Erythroblast (primary cell): ENCODE measurements around the gene APOE.

Source experiments
- GATA1 ChIP-seq: IDR thresholded peaks from 2 replicates; pipeline ENCODE4 v1.6.1; 2011; ENCODE audit warnings: low read depth, mild to moderate bottlenecking, control low read depth, low read length, moderate library complexity
- POLR2A ChIP-seq: IDR thresholded peaks from 2 replicates; pipeline ENCODE4 v1.6.1; 2011; ENCODE audit warnings: mild to moderate bottlenecking, low read length

DNA sequence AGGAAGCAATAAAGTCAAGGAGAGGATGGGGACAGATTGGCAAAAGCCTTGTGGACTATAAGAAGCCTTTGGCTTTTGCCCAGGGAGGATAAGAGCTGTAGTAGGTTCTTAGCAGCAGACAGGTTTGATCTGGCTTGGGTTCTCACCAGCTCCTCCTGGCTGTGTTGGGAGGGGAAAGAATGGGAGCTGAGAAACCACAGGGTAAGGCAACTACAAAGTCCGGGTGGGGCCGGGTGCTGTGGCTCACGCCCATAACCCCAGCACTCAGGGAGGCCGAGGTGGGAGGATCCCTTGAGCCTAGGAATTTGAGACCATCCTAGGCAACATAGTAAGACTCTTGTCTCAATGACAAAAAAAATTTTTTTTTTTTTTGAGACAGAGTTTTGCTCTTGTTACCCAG is 38.9 kb upstream of the APOE start:
- TF ChIP-seq POLR2A (no peak), GATA1 (no peak)
